Lower leg skin (tissue), 3 donors: ENCODE data around the gene ZNF32.

Experiments
- POLR2A ChIP-seq, 2 donors: fragments of 450-650 bp; IDR thresholded peaks; one replicate each; pipeline ENCODE4 v1.6.1; 2016 to 2017; ENCODE audit warnings: antibody characterized with exemption in 2 of 2, mild to moderate bottlenecking in 1 of 2, moderate library complexity in 1 of 2
- TF ChIP-seq, protein P1 (sequence below), 3 donors: fragments of 450-650 bp; IDR thresholded peaks; one replicate each; pipeline ENCODE4 v1.5.1; 2016; ENCODE audit warnings: antibody characterized with exemption in 3 of 3, mild to moderate bottlenecking in 3 of 3, moderate library complexity in 2 of 3

DNA sequence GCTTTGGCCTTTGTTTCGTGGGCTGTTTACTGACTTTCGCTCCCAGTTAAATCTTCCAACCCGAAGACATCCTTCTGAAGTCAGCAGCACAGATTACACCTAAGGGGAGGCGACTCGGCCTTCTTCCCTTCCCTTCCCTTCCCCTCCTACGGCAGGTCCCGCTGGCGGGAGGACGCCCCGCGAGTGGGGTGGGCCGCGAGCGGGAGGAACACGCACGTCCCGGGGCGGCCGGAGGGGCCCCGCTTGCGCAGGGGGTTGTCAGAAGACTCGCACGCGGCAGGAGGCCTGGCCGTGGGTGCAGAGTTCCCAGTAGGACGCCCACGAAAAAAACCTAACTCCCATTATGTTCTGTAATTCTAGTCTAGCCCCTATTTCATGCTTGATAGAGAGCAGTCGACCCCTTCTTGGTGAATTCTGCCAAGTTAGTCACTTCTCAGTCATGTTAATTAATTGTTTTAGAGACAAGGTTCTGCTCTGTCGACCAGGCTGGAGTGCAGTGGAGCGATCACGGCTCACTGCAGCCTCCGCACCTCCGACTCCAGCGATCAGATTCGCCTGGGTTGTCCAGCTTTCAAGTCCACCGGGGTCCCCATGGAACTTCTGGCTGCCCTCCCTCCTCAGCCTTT lies 19.2 kb upstream of the ZNF32 start:
- TF ChIP-seq, protein P1, sequence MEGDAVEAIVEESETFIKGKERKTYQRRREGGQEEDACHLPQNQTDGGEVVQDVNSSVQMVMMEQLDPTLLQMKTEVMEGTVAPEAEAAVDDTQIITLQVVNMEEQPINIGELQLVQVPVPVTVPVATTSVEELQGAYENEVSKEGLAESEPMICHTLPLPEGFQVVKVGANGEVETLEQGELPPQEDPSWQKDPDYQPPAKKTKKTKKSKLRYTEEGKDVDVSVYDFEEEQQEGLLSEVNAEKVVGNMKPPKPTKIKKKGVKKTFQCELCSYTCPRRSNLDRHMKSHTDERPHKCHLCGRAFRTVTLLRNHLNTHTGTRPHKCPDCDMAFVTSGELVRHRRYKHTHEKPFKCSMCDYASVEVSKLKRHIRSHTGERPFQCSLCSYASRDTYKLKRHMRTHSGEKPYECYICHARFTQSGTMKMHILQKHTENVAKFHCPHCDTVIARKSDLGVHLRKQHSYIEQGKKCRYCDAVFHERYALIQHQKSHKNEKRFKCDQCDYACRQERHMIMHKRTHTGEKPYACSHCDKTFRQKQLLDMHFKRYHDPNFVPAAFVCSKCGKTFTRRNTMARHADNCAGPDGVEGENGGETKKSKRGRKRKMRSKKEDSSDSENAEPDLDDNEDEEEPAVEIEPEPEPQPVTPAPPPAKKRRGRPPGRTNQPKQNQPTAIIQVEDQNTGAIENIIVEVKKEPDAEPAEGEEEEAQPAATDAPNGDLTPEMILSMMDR (IDR thresholded peaks at IDR 0.05) = no peak
- TF ChIP-seq POLR2A (IDR thresholded peaks at IDR 0.05) = no peak
